Mammary epithelial cell (primary cell): ENCODE data around the gene DOCK6.

Source experiments
- EZH2 ChIP-seq: IDR thresholded peaks from 2 replicates; pipeline ENCODE4 v1.6.1; 2012; ENCODE audit warnings: low read length, inconsistent platforms, borderline replicate concordance
- TF ChIP-seq, protein P1 (sequence below), 2 donors: IDR thresholded peaks in 1 of 2; conservative IDR thresholded peaks in 1 of 2; 2 replicates each; pipeline ENCODE4 v1.5.1; 2011 to 2012; ENCODE audit warnings: inconsistent platforms in 2 of 2, low read length in 2 of 2, mild to moderate bottlenecking in 2 of 2, control low read depth in 1 of 2, low read depth in 1 of 2; ENCODE audit not compliant: insufficient read depth in 1 of 2; ENCODE audit errors: extremely low read depth in 1 of 2

DNA sequence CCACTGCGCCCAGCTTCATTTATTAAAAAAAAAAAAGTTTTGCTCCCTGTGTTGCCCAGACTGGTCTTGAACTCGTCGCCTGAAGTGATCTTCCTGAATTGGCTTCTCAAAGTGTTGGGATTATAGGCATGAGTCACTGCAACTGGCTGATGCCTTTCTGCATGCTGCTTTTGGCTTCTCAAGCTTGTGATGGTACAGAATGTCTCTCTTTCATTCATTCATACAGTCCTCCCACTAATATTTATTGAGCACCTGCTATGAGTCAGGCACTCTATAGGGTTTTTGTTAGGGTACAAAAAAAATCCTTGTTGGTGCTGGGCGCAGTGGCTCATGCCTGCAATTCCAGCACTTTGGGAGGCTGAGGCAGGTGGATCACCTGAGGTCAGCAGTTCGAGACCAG, 42.6 kb upstream of the DOCK6 start:
- TF ChIP-seq, protein P1, sequence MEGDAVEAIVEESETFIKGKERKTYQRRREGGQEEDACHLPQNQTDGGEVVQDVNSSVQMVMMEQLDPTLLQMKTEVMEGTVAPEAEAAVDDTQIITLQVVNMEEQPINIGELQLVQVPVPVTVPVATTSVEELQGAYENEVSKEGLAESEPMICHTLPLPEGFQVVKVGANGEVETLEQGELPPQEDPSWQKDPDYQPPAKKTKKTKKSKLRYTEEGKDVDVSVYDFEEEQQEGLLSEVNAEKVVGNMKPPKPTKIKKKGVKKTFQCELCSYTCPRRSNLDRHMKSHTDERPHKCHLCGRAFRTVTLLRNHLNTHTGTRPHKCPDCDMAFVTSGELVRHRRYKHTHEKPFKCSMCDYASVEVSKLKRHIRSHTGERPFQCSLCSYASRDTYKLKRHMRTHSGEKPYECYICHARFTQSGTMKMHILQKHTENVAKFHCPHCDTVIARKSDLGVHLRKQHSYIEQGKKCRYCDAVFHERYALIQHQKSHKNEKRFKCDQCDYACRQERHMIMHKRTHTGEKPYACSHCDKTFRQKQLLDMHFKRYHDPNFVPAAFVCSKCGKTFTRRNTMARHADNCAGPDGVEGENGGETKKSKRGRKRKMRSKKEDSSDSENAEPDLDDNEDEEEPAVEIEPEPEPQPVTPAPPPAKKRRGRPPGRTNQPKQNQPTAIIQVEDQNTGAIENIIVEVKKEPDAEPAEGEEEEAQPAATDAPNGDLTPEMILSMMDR (conservative IDR thresholded peaks at IDR 0.05 in 1 of 2, IDR thresholded peaks at IDR 0.05 in 1 of 2; ENCODE audit: extremely low read depth in 1 of 2, insufficient read depth in 1 of 2, low read depth in 1 of 2, low read length in 2 of 2) = no peak
- no peak for TF ChIP-seq EZH2
